A549 (cell line): Measurements from ENCODE around the gene NDEL1. TPM values are rescaled to one million over a fixed set of nuclear protein-coding genes. Genes with fewer than 3 reads are reported as not detected.

Experiments
- ATAC-seq, 2 experiments: fragments of 200-7000 bp in 1 of 2; fragments of >200 bp in 1 of 2; cut with Nextera tagmentation in 1 of 2; cut with Tn5 transposase in 1 of 2; 3 replicates each; pipeline versions ENCODE4 v1.8.0 to v1.9.1; 2018 to 2020; ENCODE audit warnings: mild to moderate bottlenecking in 1 of 2, moderate library complexity in 1 of 2
- CTCF ChIA-PET: fragments of 300-600 bp; sonication (Branson Sonifier 250); formaldehyde crosslinking; extraction: SDS; loops from one replicate; lab custom pipeline; 2021; ENCODE audit warnings: antibody characterized with exemption, inconsistent platforms; lab: Yijun Ruan, JAX
- POLR2A ChIA-PET: fragments of 350-600 bp; formaldehyde crosslinking; extraction: SDS; loops from one replicate; lab custom pipeline; 2021; ENCODE audit warnings: antibody characterized with exemption, inconsistent platforms; lab: Yijun Ruan, JAX
- DNase-seq, 2 experiments: peaks; one replicate each; pipeline versions ENCODE4 v3.0.0 to v3.0.0-alpha.2; 2011 to 2016; ENCODE audit warnings: low read depth in 1 of 2, low spot score in 1 of 2
- FAIRE-seq: peaks from 2 replicates; lab custom pipeline; 2011; peaks lifted over from hg19 to GRCh38; lab: Jason Lieb, UNC
- H3K27ac ChIP-seq, 2 experiments: fragments of >200 bp; sonication (Bioruptor Twin); formaldehyde crosslinking; 3 replicates each; pipeline ENCODE4 v1.5.1; 2016 to 2017
- H3K4me1 ChIP-seq: fragments of >200 bp; sonication (Bioruptor Twin); formaldehyde crosslinking; 3 replicates; pipeline ENCODE4 v1.6.1; 2016
- H3K4me2 ChIP-seq: fragments of >200 bp; sonication (Bioruptor Twin); formaldehyde crosslinking; 3 replicates; pipeline ENCODE4 v1.6.1; 2016
- H3K4me3 ChIP-seq: fragments of >200 bp; sonication (Bioruptor Twin); formaldehyde crosslinking; 3 replicates; pipeline ENCODE4 v1.5.1; 2016
- H3K9me3 ChIP-seq: fragments of >200 bp; sonication (Bioruptor Twin); formaldehyde crosslinking; 3 replicates; pipeline ENCODE4 v1.6.1; 2016
- CBX2 ChIP-seq: fragments of 200-600 bp; sonication (generic); IDR thresholded peaks from 2 replicates; pipeline ENCODE4 v1.6.1; 2016; ENCODE audit warnings: low read depth, mild to moderate bottlenecking, borderline replicate concordance
- CHD2 ChIP-seq: fragments of 150-350 bp; IDR thresholded peaks from 2 replicates; pipeline ENCODE4 v1.6.1; 2014; ENCODE audit warnings: low read length; ENCODE audit not compliant: partially characterized antibody
- CHD4 ChIP-seq: fragments of 200-600 bp; sonication (generic); IDR thresholded peaks from 2 replicates; pipeline ENCODE4 v1.6.1; 2016; ENCODE audit warnings: antibody characterized with exemption, mild to moderate bottlenecking, borderline replicate concordance
- EHMT2 ChIP-seq: fragments of 200-600 bp; sonication (generic); IDR thresholded peaks from 2 replicates; pipeline ENCODE4 v1.6.1; 2016; ENCODE audit warnings: antibody characterized with exemption, low read depth, mild to moderate bottlenecking, moderate library complexity
- ELK1 ChIP-seq: fragments of 150-350 bp; IDR thresholded peaks from 2 replicates; pipeline ENCODE4 v1.6.1; 2014; ENCODE audit warnings: low read depth, mild to moderate bottlenecking, low read length
- EP300 ChIP-seq, 2 experiments: fragments of >200 bp; sonication (Bioruptor Twin); formaldehyde crosslinking; IDR thresholded peaks; 2 replicates in 1 of 2; 3 replicates in 1 of 2; pipeline ENCODE4 v1.6.1; 2016 to 2017
- FOSB ChIP-seq: fragments of 250-450 bp; sonication (Bioruptor Pico); IDR thresholded peaks from 2 replicates; pipeline ENCODE4 v1.5.0; 2020; ENCODE audit warnings: mild to moderate bottlenecking, moderate library complexity
- FOSL2 ChIP-seq, 2 experiments: fragments of 450-650 bp in 1 of 2; fragments of >200 bp in 1 of 2; sonication (Bioruptor Twin) in 1 of 2; formaldehyde crosslinking; IDR thresholded peaks; 2 replicates each; pipeline versions ENCODE4 v1.5.0 to v1.6.1; 2016 to 2020; ENCODE audit warnings: mild to moderate bottlenecking in 1 of 2, moderate library complexity in 1 of 2
- HDAC2 ChIP-seq: fragments of 200-600 bp; sonication (generic); IDR thresholded peaks from 2 replicates; pipeline ENCODE4 v1.6.1; 2016
- HEYL ChIP-seq: fragments of 250-450 bp; sonication (Bioruptor Pico); IDR thresholded peaks from 2 replicates; pipeline ENCODE4 v1.8.0; 2021; ENCODE audit warnings: mild to moderate bottlenecking, moderate library complexity
- HMGXB4 ChIP-seq: fragments of 250-450 bp; sonication (Bioruptor Pico); IDR thresholded peaks from 2 replicates; pipeline ENCODE4 v1.5.0; 2021; ENCODE audit warnings: mild to moderate bottlenecking, moderate library complexity, borderline replicate concordance
- HOXB13 ChIP-seq: fragments of 250-450 bp; sonication (Bioruptor Pico); IDR thresholded peaks from 2 replicates; pipeline ENCODE4 v1.5.0; 2020; ENCODE audit warnings: low read depth, mild to moderate bottlenecking, moderate library complexity
- KDM5A ChIP-seq: fragments of 200-600 bp; sonication (generic); IDR thresholded peaks from 2 replicates; pipeline ENCODE4 v1.6.1; 2016; ENCODE audit warnings: antibody characterized with exemption, mild to moderate bottlenecking
- MYC ChIP-seq: IDR thresholded peaks from 2 replicates; pipeline ENCODE4 v1.6.1; 2012; ENCODE audit warnings: mild to moderate bottlenecking, inconsistent platforms, low read length, improper control_type of control experiment, borderline replicate concordance
- RAD21 ChIP-seq, 2 experiments: fragments of >200 bp in 1 of 2; sonication (Bioruptor Twin) in 1 of 2; formaldehyde crosslinking in 1 of 2; IDR thresholded peaks in 1 of 2; conservative IDR thresholded peaks in 1 of 2; 2 replicates in 1 of 2; 3 replicates in 1 of 2; pipeline ENCODE4 v1.6.1; 2012 to 2018; ENCODE audit warnings: inconsistent platforms in 1 of 2
- TFCP2L1 ChIP-seq: fragments of 250-450 bp; sonication (Bioruptor Pico); IDR thresholded peaks from 2 replicates; pipeline ENCODE4 v1.5.0; 2021; ENCODE audit warnings: mild to moderate bottlenecking
- USF2 ChIP-seq: fragments of 450-650 bp; IDR thresholded peaks from 2 replicates; pipeline ENCODE4 v1.6.1; 2014; ENCODE audit warnings: antibody characterized with exemption
- ZSCAN20 ChIP-seq: fragments of 250-450 bp; sonication (Bioruptor Pico); IDR thresholded peaks from 2 replicates; pipeline ENCODE4 v1.8.0; 2022; ENCODE audit warnings: mild to moderate bottlenecking, moderate library complexity
- WGBS: methylation state at CpG from one replicate; pipeline ENCODE4 v1.1.6; 2017; ENCODE audit errors: missing lambda C conversion rate; 5-methylcytosine and 5-hydroxymethylcytosine counted together
- polyA plus RNA-seq, 4 experiments: library from polyadenylated mRNA; depleted of rRNA in 3 of 4; stranded (reverse); fragments of >200 nt; fragmentation: RNase III in 1 of 4; extraction: RNeasy Plus Mini Kit Qiagen cat#74134 plus additional on column Dnase treatment in 1 of 4; gene quantifications; 2 replicates in 3 of 4; 3 replicates in 1 of 4; pipeline ENCODE4 v1.2.3, GENCODE V29; 2011 to 2017
- TF ChIP-seq, protein P1 (sequence below): fragments of >200 bp; sonication (Bioruptor Twin); formaldehyde crosslinking; IDR thresholded peaks from 3 replicates; pipeline ENCODE4 v1.6.1; 2016
- TF ChIP-seq, protein P2 (sequence below): fragments of >200 bp; sonication (Bioruptor Twin); formaldehyde crosslinking; IDR thresholded peaks from 2 replicates; pipeline ENCODE4 v1.6.1; 2016

NDEL1 gene
- polyA plus RNA-seq, 2 of the 4 experiments (the other 2 are of a cell fraction) = 53.3 to 91.0 TPM

GRCh38 chr17:8459831-8460230, 24.1 kb downstream of the NDEL1 start:
- peak; percentile 23 for FAIRE-seq
- POLR2A ChIA-PET = no interaction called here

DNA sequence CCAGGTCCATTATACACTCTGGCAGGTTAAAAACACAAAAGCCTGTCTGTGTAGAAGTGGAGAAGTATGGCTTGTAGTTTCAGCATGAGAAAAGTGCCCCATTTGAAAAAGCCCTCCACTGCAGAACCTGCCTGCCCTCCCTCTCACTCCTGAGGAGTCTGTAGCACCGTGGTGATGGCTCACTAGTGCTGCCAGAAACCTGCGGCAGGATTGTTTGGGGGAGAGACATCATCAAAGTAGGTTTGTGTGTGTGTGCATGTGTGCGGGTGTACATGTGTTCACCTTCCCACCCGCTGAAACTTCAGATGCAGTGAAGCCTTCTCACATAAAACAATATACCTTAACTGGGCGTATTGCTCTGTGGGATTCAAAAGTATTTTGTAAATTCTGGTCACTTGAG, 26.9 kb downstream of the NDEL1 start:
- DNase-seq (no peak), FAIRE-seq (no peak), ATAC-seq (no peak)
- CTCF ChIA-PET = interaction anchor here (2.0 kb wide), 1 partner anchor 21 kb away, joined by 4 read pairs; no protein-coding TSS in a partner anchor
- TF ChIP-seq, protein P1, sequence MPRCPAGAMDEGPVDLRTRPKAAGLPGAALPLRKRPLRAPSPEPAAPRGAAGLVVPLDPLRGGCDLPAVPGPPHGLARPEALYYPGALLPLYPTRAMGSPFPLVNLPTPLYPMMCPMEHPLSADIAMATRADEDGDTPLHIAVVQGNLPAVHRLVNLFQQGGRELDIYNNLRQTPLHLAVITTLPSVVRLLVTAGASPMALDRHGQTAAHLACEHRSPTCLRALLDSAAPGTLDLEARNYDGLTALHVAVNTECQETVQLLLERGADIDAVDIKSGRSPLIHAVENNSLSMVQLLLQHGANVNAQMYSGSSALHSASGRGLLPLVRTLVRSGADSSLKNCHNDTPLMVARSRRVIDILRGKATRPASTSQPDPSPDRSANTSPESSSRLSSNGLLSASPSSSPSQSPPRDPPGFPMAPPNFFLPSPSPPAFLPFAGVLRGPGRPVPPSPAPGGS = no peak
- no peak for TF ChIP-seq ZSCAN20
- TF ChIP-seq HDAC2 = no peak
- no peak for TF ChIP-seq CBX2
- TF ChIP-seq FOSL2 (IDR thresholded peaks at IDR 0.05) = no peak
- TF ChIP-seq FOSL2 (CRISPR knock-in tag; IDR thresholded peaks at IDR 0.05) = no peak
- TF ChIP-seq ELK1 = no peak
- TF ChIP-seq MYC = no peak
- TF ChIP-seq CHD4 = no peak
- TF ChIP-seq HEYL (CRISPR knock-in tag) = no peak
- TF ChIP-seq EP300 (IDR thresholded peaks at IDR 0.05) = no peak
- TF ChIP-seq TFCP2L1 (CRISPR knock-in tag) = no peak
- TF ChIP-seq USF2 = no peak
- TF ChIP-seq KDM5A = no peak
- no peak for TF ChIP-seq HOXB13
- TF ChIP-seq CHD2 = no peak
- TF ChIP-seq HMGXB4 (CRISPR knock-in tag) = no peak
- TF ChIP-seq, protein P2, sequence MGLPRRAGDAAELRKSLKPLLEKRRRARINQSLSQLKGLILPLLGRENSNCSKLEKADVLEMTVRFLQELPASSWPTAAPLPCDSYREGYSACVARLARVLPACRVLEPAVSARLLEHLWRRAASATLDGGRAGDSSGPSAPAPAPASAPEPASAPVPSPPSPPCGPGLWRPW = no peak
- TF ChIP-seq RAD21 (conservative IDR thresholded peaks at IDR 0.05 in 1 of 2, IDR thresholded peaks at IDR 0.05 in 1 of 2) = no peak
- no peak for TF ChIP-seq FOSB (CRISPR knock-in tag)
- H3K4me3 ChIP-seq = no peak overlapping the region
- POLR2A ChIA-PET = no interaction called here
- no peak overlapping the region for H3K4me2 ChIP-seq
- WGBS = 73% methylated on average over 5 of the region's 5 CpGs
- H3K27ac ChIP-seq = no peak overlapping the region
- no peaks in the 10 kb centered on the region for H3K4me1 ChIP-seq
- no peaks in the 10 kb centered on the region for H3K9me3 ChIP-seq

More at GRCh38 chr17:8459831-8460230, 24.1 kb downstream of the NDEL1 start:
- H3K27ac ChIP-seq = no peak overlapping the region
- no peaks in the 10 kb centered on the region for H3K9me3 ChIP-seq
- CTCF ChIA-PET = interaction anchor here (1.0 to 1.4 kb wide), 3 partner anchors 16 to 287 kb away, joined by 3 to 4 read pairs (median 4); no protein-coding TSS in a partner anchor
- no peaks in the 10 kb centered on the region for H3K4me1 ChIP-seq
- ATAC-seq (no peak), DNase-seq (no peak)
- TF ChIP-seq TFCP2L1 (CRISPR knock-in tag) (no peak), EHMT2 (no peak)
- no peak overlapping the region for H3K4me3 ChIP-seq
- no peak overlapping the region for H3K4me2 ChIP-seq
- 95% methylated on average over 3 of the region's 3 CpGs for WGBS
